Endothelial cell of umbilical vein (primary cell): ENCODE data around the gene ACSF3. TPM values are rescaled to one million over a fixed set of nuclear protein-coding genes. Genes with fewer than 3 reads are reported as not detected.

Experiments
- BruUV-seq: library from RNA; stranded (reverse); fragments of 400-500 nt; replicated peaks from 2 replicates; lab custom pipeline; 2021; lab: Mats Ljungman, UMichigan
- CTCF ChIA-PET: fragments of 300-600, 350-600 bp; sonication (Branson Sonifier 250); formaldehyde crosslinking; loops from one replicate; lab custom pipeline; 2021; ENCODE audit warnings: antibody characterized with exemption, inconsistent platforms; lab: Charles Lee
- POLR2A ChIA-PET: fragments of 300-600, 350-600 bp; sonication (Branson Sonifier 250); formaldehyde crosslinking; loops from one replicate; lab custom pipeline; 2021; ENCODE audit warnings: antibody characterized with exemption, inconsistent platforms; lab: Charles Lee
- DNase-seq: peaks from one replicate; pipeline ENCODE4 v3.0.0-alpha.2; 2011; ENCODE audit warnings: low read depth, low spot score
- FAIRE-seq: peaks from 2 replicates; lab custom pipeline; 2011; peaks lifted over from hg19 to GRCh38; lab: Jason Lieb, UNC
- H2AFZ ChIP-seq: 2 replicates; pipeline ENCODE4 v1.6.0; 2012; ENCODE audit warnings: low read depth, low read length, control low read depth, inconsistent platforms
- H3K27ac ChIP-seq: 2 replicates; pipeline ENCODE4 v1.5.1; 2011; ENCODE audit warnings: low read depth, mild to moderate bottlenecking, control low read depth, low read length, moderate library complexity; ENCODE audit not compliant: insufficient read depth
- H3K27me3 ChIP-seq, 2 experiments: 2 replicates each; pipeline versions ENCODE4 v1.6.0 to v1.6.1; 2011; ENCODE audit warnings: low read length in 2 of 2, mixed read lengths in 1 of 2; ENCODE audit not compliant: control insufficient read depth in 2 of 2, insufficient read depth in 2 of 2
- H3K36me3 ChIP-seq, 2 experiments: 2 replicates in 1 of 2; 3 replicates in 1 of 2; pipeline ENCODE4 v1.5.1; 2011; ENCODE audit warnings: low read length in 2 of 2, mild to moderate bottlenecking in 1 of 2, moderate library complexity in 1 of 2; ENCODE audit not compliant: control insufficient read depth in 2 of 2, insufficient read depth in 2 of 2; ENCODE audit errors: extremely low read depth in 1 of 2
- H3K4me1 ChIP-seq: 3 replicates; pipeline ENCODE4 v1.5.1; 2011; ENCODE audit warnings: mild to moderate bottlenecking, low read length; ENCODE audit not compliant: control insufficient read depth, insufficient read depth; ENCODE audit errors: extremely low read depth
- H3K4me2 ChIP-seq: 2 replicates; pipeline ENCODE4 v1.6.1; 2011; ENCODE audit warnings: low read length, control low read depth, mixed read lengths; ENCODE audit not compliant: insufficient read depth
- H3K4me3 ChIP-seq, 3 experiments: fragments of 200-600 bp in 1 of 3; sonication (generic), shearing (Covaris generic) in 1 of 3; replicated peaks in 1 of 3; 2 replicates each; pipeline ENCODE4 v1.5.1; 2011 to 2016; ENCODE audit warnings: control low read depth in 3 of 3, low read length in 3 of 3, mild to moderate bottlenecking in 2 of 3, inconsistent platforms in 1 of 3, low read depth in 1 of 3, moderate library complexity in 1 of 3; ENCODE audit not compliant: insufficient read depth in 1 of 3
- H3K79me2 ChIP-seq: 2 replicates; pipeline ENCODE4 v1.6.0; 2012; ENCODE audit warnings: low read length, inconsistent platforms; ENCODE audit not compliant: control insufficient read depth, insufficient read depth
- H3K9ac ChIP-seq: replicated peaks from 2 replicates; pipeline ENCODE3; 2011; ENCODE audit warnings: low read length, control low read depth; ENCODE audit not compliant: insufficient read depth; ENCODE audit errors: extremely low read depth
- H3K9me1 ChIP-seq: replicated peaks from 3 replicates; pipeline ENCODE4 v1.6.0; 2011; ENCODE audit warnings: mild to moderate bottlenecking, low read length; ENCODE audit not compliant: control insufficient read depth, insufficient read depth; ENCODE audit errors: extremely low read depth
- H3K9me3 ChIP-seq: replicated peaks from 2 replicates; pipeline ENCODE4 v1.5.1; 2012; ENCODE audit warnings: low read length, inconsistent platforms; ENCODE audit not compliant: control insufficient read depth, insufficient read depth
- H4K20me1 ChIP-seq: replicated peaks from 2 replicates; pipeline ENCODE3; 2011; ENCODE audit warnings: mild to moderate bottlenecking, low read length; ENCODE audit not compliant: control insufficient read depth, insufficient read depth; ENCODE audit errors: extremely low read depth
- CTCF ChIP-seq, 2 donors: IDR thresholded peaks; 1 replicate in 1 of 2; 2 replicates in 1 of 2; pipeline ENCODE4 v1.5.1; 2011; ENCODE audit warnings: low read length in 2 of 2, mild to moderate bottlenecking in 2 of 2, moderate library complexity in 2 of 2, control low read depth in 1 of 2, inconsistent platforms in 1 of 2, low read depth in 1 of 2; ENCODE audit not compliant: insufficient read depth in 1 of 2; ENCODE audit errors: extremely low read depth in 1 of 2
- FOS ChIP-seq: IDR thresholded peaks from 2 replicates; pipeline ENCODE4 v1.6.1; 2011; ENCODE audit warnings: mild to moderate bottlenecking, low read length, moderate library complexity, borderline replicate concordance; ENCODE audit not compliant: insufficient read depth
- JUN ChIP-seq: IDR thresholded peaks from 2 replicates; pipeline ENCODE4 v1.6.1; 2011; ENCODE audit warnings: borderline replicate concordance, low read depth; ENCODE audit not compliant: insufficient read length, insufficient read depth
- MYC ChIP-seq: IDR thresholded peaks from one replicate; pipeline ENCODE4 v1.6.1; 2011; ENCODE audit warnings: mild to moderate bottlenecking, low read depth, low read length
- POLR2AphosphoS5 ChIP-seq: IDR thresholded peaks from 2 replicates; pipeline ENCODE4 v1.6.1; 2012; ENCODE audit warnings: low read depth, mild to moderate bottlenecking, control low read depth, low read length, moderate library complexity; ENCODE audit not compliant: insufficient read depth
- dilution Hi-C: fragments of 300-500 bp; cut with MboI; formaldehyde crosslinking; loops from one replicate; pipeline ENCODE4 v1.15.0; 2019; ENCODE audit warnings: low sequenced_read_pairs; ENCODE audit not compliant: extremely low pct_ligation_motif_present
- intact Hi-C: fragments of 100-400 bp; cut with micrococcal nuclease; formaldehyde crosslinking; loops from one replicate; pipeline ENCODE4 v1.10.0; 2022
- polyA plus RNA-seq, 4 experiments: library from polyadenylated mRNA; depleted of rRNA in 3 of 4; stranded (reverse) in 3 of 4; unstranded in 1 of 4; fragments of >200 nt; gene quantifications; 2 replicates each; pipeline versions ENCODE4 v1.2.1 to v1.2.3, GENCODE V29; 2011 to 2012; ENCODE audit warnings: missing spikeins in 1 of 4
- total RNA-seq: library from RNA; stranded (reverse); gene quantifications from 2 replicates; pipeline ENCODE4 v1.2.3, GENCODE V29; 2021

Gene ACSF3
- total and polyA plus RNA-seq, 2 donors (not counting 3 experiments of a cell fraction or from before 2014, with no cell fraction given): 18.6 to 33.2 TPM

- no peaks in the 10 kb centered on the region for H3K9me3 ChIP-seq
- no peak overlapping the region for H3K4me3 ChIP-seq
- H2AFZ ChIP-seq: no peak overlapping the region
- H3K36me3 ChIP-seq: peaks cover 0 to 16% of the 10 kb centered on the region in 2 experiments
- no peak overlapping the region for H3K4me2 ChIP-seq
- H3K9ac ChIP-seq: no peak overlapping the region
- no TSS peak for BruUV-seq
- no peak for DNase-seq
- no peaks in the 10 kb centered on the region for H4K20me1 ChIP-seq
- dilution Hi-C loops: no loop called here
- intact Hi-C loops: no loop called here
- H3K4me1 ChIP-seq: no peaks in the 10 kb centered on the region
- H3K79me2 ChIP-seq: no peaks in the 10 kb centered on the region
- ChIA-PET CTCF (no interaction called here), POLR2A (no interaction called here)
- no peak for TF ChIP-seq MYC
- TF ChIP-seq FOS: no peak
- no peak for TF ChIP-seq POLR2AphosphoS5
- no peak for TF ChIP-seq JUN
- no peak for TF ChIP-seq CTCF (IDR thresholded peaks at IDR 0.05; ENCODE audit: extremely low read depth in 1 of 2, insufficient read depth in 1 of 2, low read depth in 1 of 2, low read length in 2 of 2)
- FAIRE-seq: no peak
- H3K9me1 ChIP-seq: no peaks in the 10 kb centered on the region
- H3K27ac ChIP-seq: no peak overlapping the region
- H3K27me3 ChIP-seq: no peaks in the 10 kb centered on the region
Observed at GRCh38 chr16:89121691-89122321, 28.2 kb downstream of the ACSF3 start.
